ENCODE data around the gene NTS.

NTS gene

DNA sequence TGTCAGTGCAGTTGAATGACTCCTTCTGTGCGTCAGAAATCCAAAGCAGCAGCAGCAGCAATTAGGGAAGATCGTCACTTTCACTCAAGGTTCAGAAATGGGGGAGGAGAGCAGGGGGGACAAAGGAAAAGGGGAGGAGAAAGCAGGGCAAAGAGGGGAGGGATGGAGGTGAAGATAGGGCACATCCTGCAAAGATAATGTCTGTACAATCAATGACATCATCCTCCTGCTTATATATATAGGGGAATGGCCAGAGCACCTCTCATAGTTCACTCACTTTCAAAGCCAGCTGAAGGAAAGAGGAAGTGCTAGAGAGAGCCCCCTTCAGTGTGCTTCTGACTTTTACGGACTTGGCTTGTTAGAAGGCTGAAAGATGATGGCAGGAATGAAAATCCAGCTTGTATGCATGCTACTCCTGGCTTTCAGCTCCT is at the start of gene NTS:
NTS (plus strand) TSS at position 265 of the 431 bp plus-strand sequence; CDS start at position 374, 109 bp downstream.
- in situ Hi-C loops (cut with MboI; ENCODE audit: low sequenced_read_pairs), result no loop called here

GRCh38 chr12:85825746-85826145 is 48.3 kb upstream of the NTS start:
- in situ Hi-C loops (cut with MboI; ENCODE audit: low sequenced_read_pairs), result no loop called here

GRCh38 chr12:85828576-85828975 is 45.5 kb upstream of the NTS start:
- in situ Hi-C loops (cut with MboI; ENCODE audit: low sequenced_read_pairs), result no loop called here

DNA sequence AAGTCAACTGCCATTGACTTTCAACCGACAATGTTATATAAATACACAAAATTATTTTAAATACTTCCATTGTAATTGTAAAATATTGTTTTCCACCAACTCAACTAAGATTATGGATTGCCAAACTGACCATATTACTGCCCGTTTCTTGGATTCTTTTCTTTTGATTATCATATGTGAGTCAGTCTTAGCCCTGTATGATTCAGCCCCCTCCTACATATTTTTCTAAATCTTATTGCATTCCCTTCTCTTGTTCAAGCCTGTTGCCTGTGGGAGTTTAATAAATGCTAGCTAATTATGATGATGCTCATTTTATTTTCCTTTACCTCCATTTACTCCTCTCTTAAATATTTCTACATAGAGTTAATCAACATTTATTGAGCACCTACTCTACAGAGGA is 44.7 kb upstream of the NTS start:
- in situ Hi-C loops (cut with MboI; ENCODE audit: low sequenced_read_pairs), result no loop called here

GRCh38 chr12:85831327-85831990 is 42.6 kb upstream of the NTS start:
- in situ Hi-C loops (cut with MboI; ENCODE audit: low sequenced_read_pairs), result no loop called here

DNA sequence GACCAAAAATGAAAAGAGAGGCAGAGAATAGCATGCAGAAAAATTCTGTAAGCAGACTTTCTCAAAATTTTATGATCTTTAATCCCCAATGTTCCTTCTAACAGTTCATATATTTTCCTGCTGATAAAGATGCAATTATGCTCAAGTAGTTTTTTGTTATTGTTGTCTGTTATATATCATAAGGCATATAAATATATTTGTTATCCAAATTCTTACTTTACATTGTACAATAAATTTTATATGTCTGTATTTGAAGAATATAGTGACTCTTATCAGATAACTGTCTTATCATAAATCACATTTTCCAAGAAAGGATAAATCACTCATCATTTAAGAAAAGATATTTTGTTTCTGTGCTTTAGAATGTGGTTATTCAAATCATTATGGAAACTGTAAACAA is 40.5 kb upstream of the NTS start:
- in situ Hi-C loops (cut with MboI; ENCODE audit: low sequenced_read_pairs), result no loop called here

GRCh38 chr12:85834378-85834777 is 39.7 kb upstream of the NTS start:
- in situ Hi-C loops (cut with MboI; ENCODE audit: low sequenced_read_pairs), result no loop called here

- in situ Hi-C loops (cut with MboI; ENCODE audit: low sequenced_read_pairs), result no loop called here
Observed at GRCh38 chr12:85835426-85836196, 38.5 kb upstream of the NTS start.

DNA sequence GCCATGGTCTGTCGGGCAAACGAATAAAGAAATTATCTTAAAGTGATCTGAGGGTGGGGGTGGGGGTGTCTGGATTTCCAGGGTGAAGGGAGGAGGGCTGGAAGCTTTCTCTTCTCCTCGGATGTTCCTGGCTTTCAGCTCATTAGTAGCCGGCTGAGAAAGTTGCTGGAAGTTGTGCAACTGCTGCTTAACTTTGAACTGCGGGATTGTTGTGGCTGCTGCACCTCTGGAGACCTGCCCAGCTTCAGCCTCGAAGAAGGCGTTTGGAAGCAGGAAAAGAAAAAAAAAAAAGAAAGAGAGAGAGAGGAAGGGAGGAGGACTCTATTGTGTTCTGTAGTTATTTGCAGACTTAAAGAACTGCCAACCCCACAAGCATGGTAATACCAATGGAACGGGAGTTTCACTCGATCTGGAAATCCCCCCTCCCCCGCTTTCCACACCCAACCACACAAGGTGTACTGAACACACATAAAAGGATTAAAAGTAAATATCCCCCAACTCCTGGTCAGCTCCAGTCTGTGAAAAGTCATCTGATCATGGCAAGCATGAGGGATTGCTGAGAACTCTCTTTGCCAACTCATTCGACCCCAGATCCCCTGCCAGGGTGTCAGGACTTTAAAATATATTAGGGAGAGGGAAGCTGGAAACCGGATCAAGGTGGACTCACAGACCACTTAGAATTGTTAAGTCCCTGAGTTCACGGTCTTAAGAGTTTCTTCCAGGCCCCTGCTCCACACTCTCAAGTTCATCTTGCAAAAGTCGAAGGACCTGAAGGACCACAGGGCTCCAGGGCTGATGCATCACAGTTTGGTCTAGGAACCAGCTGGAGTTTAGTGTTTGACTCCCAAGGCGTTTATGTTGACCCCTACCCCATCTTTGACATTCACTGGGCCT is 37.7 kb upstream of the NTS start, which contains the start of gene RASSF9:
RASSF9 (minus strand) TSS at position 213 of the 894 bp plus-strand sequence; CDS start at position 5, 208 bp downstream.
- in situ Hi-C loops (cut with MboI; ENCODE audit: low sequenced_read_pairs), result no loop called here

DNA sequence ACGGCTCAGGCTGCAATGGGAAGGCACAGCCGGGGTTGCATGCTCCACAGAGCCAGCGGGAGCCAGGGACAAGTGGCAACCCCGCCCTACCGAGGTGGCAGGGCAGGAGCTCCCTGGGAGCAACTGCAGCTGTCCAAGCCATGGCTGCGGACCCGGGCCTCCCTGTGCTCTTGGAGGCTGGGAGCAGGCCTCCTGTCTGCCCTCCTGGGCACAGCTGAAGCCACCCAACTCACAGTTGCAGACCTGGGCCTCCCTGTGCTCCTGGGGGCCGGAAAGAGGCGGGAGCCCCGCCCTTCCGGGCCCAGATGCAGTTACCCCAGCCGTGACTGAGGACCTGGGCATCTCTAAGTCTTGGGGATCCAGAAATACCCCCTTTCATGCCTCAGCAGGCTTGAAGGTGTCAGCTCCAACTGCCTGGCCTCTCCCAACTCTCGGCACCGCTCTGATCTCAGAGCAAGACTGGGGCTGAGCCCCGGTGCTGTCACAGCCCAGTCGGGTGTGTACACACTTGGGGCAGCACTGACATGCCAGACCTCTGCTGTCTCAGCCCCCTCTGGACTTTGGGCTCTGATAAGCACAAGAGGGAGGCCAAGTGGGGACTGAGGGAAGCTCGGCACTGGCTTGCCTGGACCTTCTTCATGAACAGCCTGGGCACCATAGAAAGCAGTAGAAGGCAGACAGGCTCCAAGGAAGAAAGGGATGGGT is 30.3 kb upstream of the NTS start:
- in situ Hi-C loops (cut with MboI; ENCODE audit: low sequenced_read_pairs), result no loop called here

GRCh38 chr12:85849344-85849743 is 24.8 kb upstream of the NTS start:
- in situ Hi-C loops (cut with MboI; ENCODE audit: low sequenced_read_pairs), result no loop called here

GRCh38 chr12:85855305-85855704 is 18.8 kb upstream of the NTS start:
- in situ Hi-C loops (cut with MboI; ENCODE audit: low sequenced_read_pairs), result no loop called here

DNA sequence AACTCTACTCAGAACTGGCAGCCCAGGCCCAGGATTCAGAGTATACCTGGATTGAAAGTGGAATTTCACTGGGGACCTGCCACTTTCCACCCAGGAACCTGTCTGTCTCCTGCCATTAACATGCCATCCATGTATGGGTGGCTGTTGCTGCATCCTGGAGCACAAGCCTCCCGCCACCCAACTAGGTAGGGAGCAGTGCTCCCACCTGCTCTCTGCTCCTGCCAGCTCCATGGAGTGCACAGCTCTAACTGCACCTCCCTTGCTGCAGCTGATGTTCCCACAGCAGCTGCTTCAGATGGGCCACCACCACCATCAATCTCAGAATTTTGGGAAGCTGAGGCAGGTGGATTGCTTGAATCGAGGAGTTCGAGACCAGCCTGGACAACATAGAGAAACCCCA is 17.1 kb upstream of the NTS start:
- in situ Hi-C loops (cut with MboI; ENCODE audit: low sequenced_read_pairs), result no loop called here

DNA sequence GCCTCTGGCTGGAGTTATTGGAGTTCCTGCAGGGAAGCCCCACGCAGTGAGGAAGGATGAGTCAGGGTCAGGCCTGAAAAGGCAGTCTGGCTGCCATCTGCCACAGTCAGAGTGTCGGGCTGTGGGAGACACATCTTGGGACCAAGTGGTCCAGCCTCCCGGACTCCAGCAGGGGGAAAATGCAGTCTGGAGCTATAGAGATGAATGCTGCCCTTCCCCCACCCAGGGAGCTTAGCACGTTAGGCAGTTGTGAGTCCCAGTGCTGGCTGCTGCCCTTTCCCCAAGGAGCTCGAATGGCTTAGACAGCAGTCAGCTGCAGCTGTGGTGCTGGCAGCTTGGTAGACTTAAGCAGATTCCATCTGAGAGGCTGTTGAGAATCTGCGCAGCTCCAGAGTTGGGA is 8.2 kb upstream of the NTS start:
- in situ Hi-C loops (cut with MboI; ENCODE audit: low sequenced_read_pairs), result no loop called here

DNA sequence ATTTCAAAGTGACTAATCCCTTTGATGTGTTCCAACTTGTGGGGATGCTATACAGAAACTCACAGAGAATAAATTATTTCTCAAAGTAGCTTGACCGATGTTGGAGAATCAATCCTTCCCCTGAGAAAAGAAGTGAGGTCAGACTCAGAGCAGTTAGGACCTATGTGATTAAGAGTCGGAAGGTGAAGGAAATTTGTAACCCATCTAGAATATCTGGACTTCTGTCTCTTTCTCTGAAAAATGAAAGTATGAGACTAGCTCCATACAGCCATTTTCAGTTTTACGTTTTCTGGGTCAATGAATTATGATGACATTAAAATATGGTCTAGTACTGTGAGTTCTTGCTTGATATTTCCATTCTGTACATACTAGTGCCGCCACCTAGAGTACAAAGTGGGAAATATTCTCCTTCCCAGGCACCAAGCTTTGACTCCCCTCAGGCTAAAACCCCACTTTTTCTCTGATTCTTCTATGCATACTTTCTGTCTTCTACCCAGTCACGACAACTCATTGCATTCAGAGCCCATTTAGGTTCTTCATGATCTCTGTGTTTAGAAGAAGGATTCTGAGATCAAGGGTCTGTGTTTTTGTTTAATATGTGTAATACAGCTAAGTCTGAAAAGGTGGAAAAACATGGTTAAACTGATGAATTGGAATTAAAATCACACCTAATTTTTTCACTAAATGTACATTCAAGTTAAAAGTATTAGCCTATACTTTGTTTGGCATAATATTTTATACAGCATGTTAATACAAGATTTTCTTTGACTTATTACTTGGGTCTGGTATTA is 6.9 kb upstream of the NTS start:
- in situ Hi-C loops (cut with MboI; ENCODE audit: low sequenced_read_pairs), result no loop called here

- in situ Hi-C loops (cut with MboI; ENCODE audit: low sequenced_read_pairs), result no loop called here
Observed at GRCh38 chr12:85872497-85873091, 1.5 kb upstream of the NTS start.

GRCh38 chr12:85877459-85877858 is 3.4 kb downstream of the NTS start:
- in situ Hi-C loops (cut with MboI; ENCODE audit: low sequenced_read_pairs), result no loop called here

GRCh38 chr12:85883763-85884162 is 9.7 kb downstream of the NTS start:
- in situ Hi-C loops (cut with MboI; ENCODE audit: low sequenced_read_pairs), result no loop called here

- in situ Hi-C loops (cut with MboI; ENCODE audit: low sequenced_read_pairs), result no loop called here
Observed at GRCh38 chr12:85894653-85895052, 20.6 kb downstream of the NTS start.

All from hTERT RPE-1 (cell line).